ENCODE data around the gene BMPR1B. TPM values are rescaled to one million over a fixed set of nuclear protein-coding genes. Genes with fewer than 3 reads are reported as not detected.

BMPR1B gene
- total and polyA plus RNA-seq, 2 of the 8 experiments (the other 6 are each of a cell fraction or from before 2014, with no cell fraction given): 0.14 to 1.1 TPM

DNA sequence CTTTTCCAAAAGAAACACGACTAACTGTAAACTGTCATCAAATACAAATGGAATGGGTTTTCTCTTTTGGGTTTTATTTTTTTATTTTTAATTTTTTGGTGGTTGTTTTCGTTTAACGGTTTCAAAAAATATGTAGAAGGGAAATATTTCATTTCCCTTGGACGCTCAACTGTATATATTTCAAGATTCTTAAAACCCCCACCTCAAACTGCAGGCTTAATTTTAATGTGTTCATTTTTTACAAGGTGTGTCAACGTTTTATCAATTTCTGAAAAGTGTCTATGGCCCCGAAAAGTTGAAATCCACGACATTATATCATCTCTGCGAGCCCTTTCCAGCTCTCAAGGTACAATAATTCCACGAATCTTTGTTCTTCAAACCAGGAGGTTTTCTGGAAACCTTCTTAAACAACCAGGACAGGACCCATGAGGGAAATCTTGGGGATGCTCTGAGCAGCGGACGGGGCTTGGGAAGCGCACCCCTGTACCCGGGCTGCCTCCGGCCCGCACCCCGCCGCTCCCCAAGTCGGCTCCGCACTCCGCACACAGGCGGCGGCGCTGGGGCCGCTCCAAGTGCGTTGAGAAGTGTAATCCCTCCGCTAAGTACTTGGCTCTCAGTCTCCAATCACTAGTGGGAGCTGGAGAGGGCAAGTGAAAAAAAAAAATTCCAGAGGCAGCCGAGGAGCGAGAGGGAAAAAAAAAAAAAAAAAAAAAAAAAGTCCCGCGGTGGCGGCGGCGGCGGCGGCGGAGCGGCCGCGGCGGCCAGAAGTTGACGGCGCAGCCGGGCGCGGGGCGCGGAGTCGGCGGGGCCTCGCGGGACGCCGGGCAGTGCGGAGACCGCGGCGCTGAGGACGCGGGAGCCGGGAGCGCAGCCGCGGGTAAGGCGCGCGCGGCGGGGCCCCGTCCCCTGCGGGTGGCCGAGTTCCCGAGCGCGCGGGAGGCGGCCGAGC is at the start of gene BMPR1B (continued):
- TF ChIP-seq HDAC2 (IDR thresholded peaks at IDR 0.05; ENCODE audit: borderline replicate concordance in 1 of 2, low read depth in 2 of 2, low read length in 2 of 2) (0 out of 4 replicates have a peak, but pooled peaks of 1 of the 2 experiments have one; percentile 0), CHD2 (IDR thresholded peaks at IDR 0.05; ENCODE audit: low read length) (no peak), RAD21 (IDR thresholded peaks at IDR 0.05 in 1 of 2, conservative IDR thresholded peaks at IDR 0.05 in 1 of 2; ENCODE audit: low read depth in 2 of 2, low read length in 2 of 2) (peak in 1 of 2 experiments; percentile 11; a peak in 1 of 4 replicates), EZH2 (IDR thresholded peaks at IDR 0.05; ENCODE audit: low read depth, low read length, severe bottlenecking) (peak; percentile 67), ASH2L (IDR thresholded peaks at IDR 0.05; ENCODE audit: low read length) (peak; percentile 23), TAF7 (optimal IDR thresholded peaks at IDR 0.05; ENCODE audit: borderline replicate concordance, low read depth, low read length) (no peak), GABPA (IDR thresholded peaks at IDR 0.05; ENCODE audit: borderline replicate concordance, insufficient read depth, low read length) (no peak)

All from H1 (cell line).